Transverse colon (tissue), 4 donors: ENCODE data around the gene ACTRT2. TPM values are rescaled to one million over a fixed set of nuclear protein-coding genes. Genes with fewer than 3 reads are reported as not detected.

Source experiments
- DNase-seq: peaks from one replicate; pipeline ENCODE4 v3.0.0-alpha.2; 2019
- H3K27ac ChIP-seq, 4 donors: fragments of 200-600 bp; sonication (generic); 2 replicates each; pipeline ENCODE4 v1.5.1; 2016 to 2018; ENCODE audit warnings: inconsistent platforms in 4 of 4
- H3K27me3 ChIP-seq: fragments of 200-600 bp; sonication (generic); 2 replicates; pipeline ENCODE4 v1.5.1; 2017; ENCODE audit warnings: inconsistent platforms
- H3K36me3 ChIP-seq, 4 donors: fragments of 200-600 bp; sonication (generic); 2 replicates each; pipeline ENCODE4 v1.5.1; 2017 to 2019; ENCODE audit warnings: inconsistent platforms in 4 of 4
- H3K4me1 ChIP-seq, 4 donors: fragments of 200-600 bp; sonication (generic); 2 replicates each; pipeline ENCODE4 v1.5.1; 2017 to 2020; ENCODE audit warnings: inconsistent platforms in 4 of 4
- H3K4me3 ChIP-seq, 4 donors: fragments of 200-600 bp; sonication (generic); 1 replicate in 1 of 4; 2 replicates in 3 of 4; pipeline versions ENCODE4 v1.5.1 to v1.6.1; 2017 to 2019; ENCODE audit warnings: inconsistent platforms in 4 of 4
- H3K9me3 ChIP-seq, 2 donors: fragments of 200-600 bp; sonication (generic); 2 replicates each; pipeline ENCODE4 v1.5.1; 2017 to 2019; ENCODE audit warnings: inconsistent platforms in 2 of 2
- CTCF ChIP-seq, 5 experiments: fragments of 200-600 bp in 3 of 5; fragments of 450-650 bp in 2 of 5; sonication (generic) in 3 of 5; IDR thresholded peaks; 1 replicate in 2 of 5; 2 replicates in 3 of 5; pipeline ENCODE4 v1.5.1; 2016 to 2017; ENCODE audit warnings: antibody characterized with exemption in 5 of 5, inconsistent platforms in 3 of 5, mild to moderate bottlenecking in 2 of 5, moderate library complexity in 1 of 5
- EP300 ChIP-seq: sonication (generic); formaldehyde crosslinking; IDR thresholded peaks from one replicate; pipeline ENCODE4 v1.6.1; 2017; ENCODE audit warnings: antibody characterized with exemption, low read depth
- POLR2A ChIP-seq: fragments of 450-650 bp; IDR thresholded peaks from one replicate; pipeline ENCODE4 v1.6.1; 2016; ENCODE audit warnings: antibody characterized with exemption, mild to moderate bottlenecking, moderate library complexity
- POLR2AphosphoS5 ChIP-seq, 3 donors: sonication (generic); formaldehyde crosslinking; IDR thresholded peaks; one replicate each; pipeline ENCODE4 v1.6.1; 2016; ENCODE audit warnings: antibody characterized with exemption in 3 of 3
- WGBS, 2 donors: methylation state at CpG; one replicate each; pipeline ENCODE4 v1.1.5; 2018; ENCODE audit warnings: low coverage in 1 of 2; 5-methylcytosine and 5-hydroxymethylcytosine counted together
- in situ Hi-C, 4 donors: fragments of 200-750 bp; cut with MboI; loops; one replicate each; pipeline versions ENCODE4 v1.15.0 to v1.15.1; 2017; ENCODE audit warnings: low sequenced_read_pairs in 3 of 4, low pct_ligation_motif_present in 1 of 4, low pct_unique_long_range_greater_than_20kb in 1 of 4
- intact Hi-C: fragments of 100-400 bp; cut with DNase I; formaldehyde crosslinking; loops from one replicate; pipeline ENCODE4 v1.15.1; 2023; ENCODE audit warnings: low total_unique reads
- total RNA-seq, 4 donors: library from RNA; depleted of rRNA; stranded (reverse); fragments of >200 nt; gene quantifications; one replicate each; pipeline ENCODE4 v1.1.0, GENCODE V29; 2016

Gene ACTRT2
- total RNA-seq, 4 donors from 2014 or later = not detected

GRCh38 chr1:3062616-3063378 lies 41.5 kb downstream of the ACTRT2 start:
- TF ChIP-seq CTCF (IDR thresholded peaks at IDR 0.05) = no peak
- Histone ChIP-seq H3K4me1 (peaks cover 7 to 25% (median 10%) of the 10 kb centered on the region in 4 donors), H3K27ac (no peak overlapping the region), H3K27me3 (peaks cover 85% of the 10 kb centered on the region), H3K9me3 (no peaks in the 10 kb centered on the region), H3K4me3 (peak overlapping the region in 1 of 4 donors; percentile 19), H3K36me3 (no peaks in the 10 kb centered on the region)
- 51% methylated on average over 40 of the region's 50 CpGs; no CpG with 5 or more reads in 1 of the 2 donors for WGBS, 2 donors
- no peak for DNase-seq
- in situ Hi-C loops (no loop called here), intact Hi-C loops (no loop called here)

GRCh38 chr1:3063379-3064295 lies 42.4 kb downstream of the ACTRT2 start:
- Histone ChIP-seq H3K27ac (no peak overlapping the region), H3K4me1 (peaks cover 15 to 33% (median 18%) of the 10 kb centered on the region in 4 donors), H3K27me3 (peaks cover 87% of the 10 kb centered on the region), H3K4me3 (peak overlapping the region in 1 of 4 donors; percentile 19), H3K9me3 (no peaks in the 10 kb centered on the region), H3K36me3 (no peaks in the 10 kb centered on the region)
- intact Hi-C loops (no loop called here), in situ Hi-C loops (no loop called here)
- TF ChIP-seq CTCF (IDR thresholded peaks at IDR 0.05) (no peak), EP300 (no peak), POLR2AphosphoS5 (IDR thresholded peaks at IDR 0.05) (no peak)
- 31% methylated on average over 91 of the region's 91 CpGs; no CpG with 5 or more reads in 1 of the 2 donors for WGBS, 2 donors
- peak; percentile 6 for DNase-seq

GRCh38 chr1:3064296-3064850 lies 43.1 kb downstream of the ACTRT2 start:
- DNase-seq = no peak
- intact Hi-C loops (no loop called here), in situ Hi-C loops (no loop called here)
- Histone ChIP-seq H3K27ac (no peak overlapping the region), H3K4me3 (no peak overlapping the region), H3K4me1 (peaks cover 19 to 36% (median 21%) of the 10 kb centered on the region in 4 donors), H3K36me3 (no peaks in the 10 kb centered on the region), H3K9me3 (no peaks in the 10 kb centered on the region), H3K27me3 (peaks cover 89% of the 10 kb centered on the region)
- TF ChIP-seq POLR2AphosphoS5 (IDR thresholded peaks at IDR 0.05) = no peak
- TF ChIP-seq POLR2A = no peak
- TF ChIP-seq CTCF (IDR thresholded peaks at IDR 0.05) = no peak
- TF ChIP-seq EP300 = no peak
- WGBS, 2 donors = 71% methylated on average over 17 of the region's 17 CpGs; no CpG with 5 or more reads in 1 of the 2 donors

GRCh38 chr1:3064901-3065300 lies 43.6 kb downstream of the ACTRT2 start:
- WGBS, 2 donors = 28 to 63% methylated on average over 2 to 8 of the region's 9 CpGs
- intact Hi-C loops (no loop called here), in situ Hi-C loops (no loop called here)
- H3K27ac ChIP-seq = no peak overlapping the region
- H3K4me1 ChIP-seq = peaks cover 19 to 36% (median 23%) of the 10 kb centered on the region in 4 donors
- H3K27me3 ChIP-seq = peaks cover 94% of the 10 kb centered on the region
- no peak overlapping the region for H3K4me3 ChIP-seq
- no peaks in the 10 kb centered on the region for H3K9me3 ChIP-seq
- no peak for TF ChIP-seq EP300
- TF ChIP-seq CTCF (IDR thresholded peaks at IDR 0.05) = no peak
- no peak for TF ChIP-seq POLR2AphosphoS5 (IDR thresholded peaks at IDR 0.05)
- no peak for TF ChIP-seq POLR2A
- no peak for DNase-seq
- H3K36me3 ChIP-seq = no peaks in the 10 kb centered on the region
